HG03280 (cell line): ENCODE data around the gene MRGPRE.

Experiments
- ATAC-seq: cut with Tn5 transposase; IDR thresholded peaks from one replicate; pipeline ENCODE4 v1.9.1; 2021; ENCODE audit warnings: mild to moderate bottlenecking, moderate library complexity; ENCODE audit not compliant: unreplicated experiment

MRGPRE gene

DNA sequence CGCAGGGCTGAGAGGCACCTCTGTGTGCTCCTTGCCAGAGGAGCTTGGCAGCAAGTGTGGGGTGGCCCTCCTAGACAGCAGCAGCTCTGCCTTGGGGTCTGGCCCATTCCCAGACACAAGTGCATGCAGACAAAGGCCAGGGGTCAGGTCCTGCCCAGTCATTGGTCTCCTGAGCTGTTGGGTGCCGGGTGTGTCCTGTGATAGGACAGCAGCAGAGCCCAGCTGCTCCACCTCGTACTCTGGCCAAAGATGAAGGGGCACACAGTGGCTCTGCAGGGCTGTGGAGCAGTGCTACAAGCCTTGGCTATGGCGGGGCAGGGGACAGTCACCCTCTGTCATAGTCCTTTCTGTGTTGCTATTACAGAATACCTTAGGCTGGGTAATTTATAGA, 49.8 kb downstream of the MRGPRE start:
- ATAC-seq: no peak

DNA sequence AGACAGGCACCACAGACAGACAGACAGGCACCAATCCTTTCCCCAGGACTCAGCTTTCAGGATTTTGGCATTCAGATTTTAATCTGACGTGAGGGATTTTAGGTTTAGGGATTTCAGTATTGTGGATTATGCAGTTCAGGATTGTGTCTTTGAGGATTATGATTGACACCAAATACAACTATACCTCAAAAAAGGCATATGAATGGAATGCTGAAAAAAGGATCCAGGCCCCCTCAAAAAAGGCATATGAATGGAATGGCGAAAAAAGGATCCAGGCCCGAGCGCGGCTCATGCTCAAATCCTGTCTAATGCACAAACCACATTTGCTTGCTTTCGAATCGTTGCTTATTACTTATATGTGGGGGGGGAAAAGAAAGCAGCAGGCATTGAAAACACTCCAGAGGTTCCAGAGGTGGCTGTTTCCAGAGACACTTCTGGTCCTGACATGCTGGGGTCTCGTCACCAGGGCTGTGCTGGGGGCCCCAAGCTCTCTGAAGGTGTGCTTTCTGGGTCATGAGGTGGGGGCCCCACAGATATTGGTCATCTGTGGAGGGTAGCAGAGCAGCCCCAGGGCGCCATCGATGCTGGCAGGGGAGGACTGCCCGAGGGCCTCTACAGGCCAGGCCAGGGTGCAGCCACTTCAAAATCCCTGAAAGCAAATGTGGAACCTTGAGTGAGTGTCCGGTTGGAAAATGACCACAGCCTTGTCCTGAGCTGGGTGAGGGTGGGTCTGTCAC, 50.3 kb downstream of the MRGPRE start:
- ATAC-seq: no peak

DNA sequence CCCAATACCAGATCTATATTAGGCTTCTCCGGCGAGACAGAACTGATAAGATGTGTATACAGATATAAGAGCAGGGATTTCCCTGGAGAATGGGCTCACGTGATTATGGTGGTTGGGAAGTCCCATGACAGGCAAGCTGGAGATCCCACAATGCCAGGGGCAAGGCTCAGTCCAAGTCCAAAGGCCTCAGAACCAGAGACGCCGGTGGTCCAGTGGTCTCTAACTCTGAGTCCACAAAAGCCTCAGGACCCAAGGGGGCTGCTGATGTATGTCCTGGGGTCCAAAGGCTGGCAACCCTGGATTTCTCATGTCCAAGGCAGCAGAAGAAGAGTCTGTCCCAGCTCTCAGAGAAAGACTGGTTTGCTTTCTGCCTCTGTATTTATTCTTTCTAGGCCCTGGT, 51.3 kb downstream of the MRGPRE start:
- ATAC-seq: no peak

DNA sequence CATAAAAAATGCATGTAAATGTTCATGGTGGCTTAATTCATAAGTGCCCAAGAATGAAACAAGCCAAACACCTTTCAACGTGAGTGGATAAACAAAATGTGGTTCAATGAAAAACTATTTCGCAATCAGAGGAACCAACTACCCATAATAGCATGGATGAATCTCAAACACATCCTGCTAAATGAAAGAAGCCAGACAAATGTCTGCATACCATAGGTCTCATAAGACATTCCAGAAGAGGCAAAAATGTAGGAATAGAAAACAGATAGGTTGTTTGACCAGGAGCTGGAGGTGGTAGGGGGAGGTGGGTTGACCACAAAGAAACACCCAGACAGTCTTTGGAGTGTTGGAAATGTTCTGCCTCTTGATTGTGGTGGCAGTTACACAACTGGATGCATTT, 53.9 kb downstream of the MRGPRE start:
- no peak for ATAC-seq

DNA sequence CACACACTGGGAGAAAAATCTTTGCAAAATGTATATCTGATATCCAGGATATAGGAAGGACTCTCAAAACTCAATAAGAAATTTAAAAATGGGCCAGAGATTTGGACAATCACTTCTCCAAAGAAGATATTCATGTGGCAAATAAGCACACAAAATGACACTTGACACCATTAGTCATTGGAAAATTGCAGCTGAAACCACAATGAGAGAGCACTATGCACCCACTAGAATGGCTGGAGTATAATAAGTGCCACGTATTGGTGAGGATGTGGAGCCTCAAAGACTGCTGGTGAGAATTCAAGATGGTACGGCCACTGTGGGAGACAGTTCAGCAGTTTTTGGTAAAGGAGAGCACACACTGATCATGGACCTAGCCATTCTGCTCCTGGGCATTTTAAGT, 54.3 kb downstream of the MRGPRE start:
- no peak for ATAC-seq
